H1 (cell line): ENCODE data around the gene NID1. TPM values are rescaled to one million over a fixed set of nuclear protein-coding genes. Genes with fewer than 3 reads are reported as not detected.

Source experiments
- CBX5 ChIP-seq: fragments of 300-800, 300-1000 bp; sonication (generic); IDR thresholded peaks from 2 replicates; pipeline ENCODE4 v1.7.1; 2016; ENCODE audit warnings: antibody characterized with exemption, low read length, low read depth
- CEBPB ChIP-seq: IDR thresholded peaks from 2 replicates; pipeline ENCODE4 v1.6.1; 2012; ENCODE audit warnings: low read depth, low read length
- CHD1 ChIP-seq: IDR thresholded peaks from 2 replicates; pipeline ENCODE4 v1.6.1; 2012; ENCODE audit warnings: low read depth, low read length, improper control_type of control experiment
- EGR1 ChIP-seq: IDR thresholded peaks from 2 replicates; pipeline ENCODE4 v1.6.1; 2011; ENCODE audit warnings: low read depth, low read length, borderline replicate concordance
- HDAC2 ChIP-seq, 2 experiments: fragments of 300-600 bp in 1 of 2; sonication (generic) in 1 of 2; IDR thresholded peaks; 2 replicates each; pipeline ENCODE4 v1.6.1; 2011 to 2012; ENCODE audit warnings: low read depth in 2 of 2, low read length in 2 of 2, mild to moderate bottlenecking in 2 of 2, moderate library complexity in 2 of 2, borderline replicate concordance in 1 of 2, inconsistent platforms in 1 of 2
- HDAC6 ChIP-seq: IDR thresholded peaks from one replicate; pipeline ENCODE4 v1.7.1; 2012; ENCODE audit warnings: low read depth, mild to moderate bottlenecking, inconsistent platforms, low read length, moderate library complexity
- RFX5 ChIP-seq: IDR thresholded peaks from 2 replicates; pipeline ENCODE4 v1.6.1; 2011; ENCODE audit warnings: low read depth, low read length, improper control_type of control experiment, borderline replicate concordance
- TCF12 ChIP-seq: IDR thresholded peaks from 2 replicates; pipeline ENCODE4 v1.6.1; 2011; ENCODE audit warnings: low read depth, mild to moderate bottlenecking, low read length
- polyA plus RNA-seq, 7 experiments: library from polyadenylated mRNA; depleted of rRNA in 3 of 7; stranded (reverse) in 5 of 7; unstranded in 2 of 7; fragments of >200 nt in 5 of 7; fragments of 200-250 nt in 2 of 7; gene quantifications; 1 replicate in 5 of 7; 2 replicates in 1 of 7; 4 replicates in 1 of 7; pipeline versions ENCODE4 v1.2.1 to v1.2.3, GENCODE V29; 2011 to 2013; ENCODE audit warnings: missing spikeins in 2 of 7, mixed read lengths in 2 of 7
- total RNA-seq: library from RNA; stranded (reverse); fragmentation: NEBNext Ultra II Directional; extraction: Animal tissue kit (Norgen Biotek cat#: 25700); gene quantifications from 2 replicates; pipeline ENCODE4 v1.2.1, GENCODE V29; 2021

NID1 gene
- total and polyA plus RNA-seq, 2 of the 8 experiments (the other 6 are each of a cell fraction or from before 2014, with no cell fraction given) = 20.9 to 25.4 TPM

GRCh38 chr1:235951661-235952060 is 113.2 kb downstream of the NID1 start (continued):
- TF ChIP-seq RFX5 (no peak), TCF12 (no peak), CEBPB (no peak), EGR1 (no peak), HDAC2 (IDR thresholded peaks at IDR 0.05; ENCODE audit: borderline replicate concordance in 1 of 2, low read depth in 2 of 2, low read length in 2 of 2) (no peak), CBX5 (no peak), CHD1 (no peak), HDAC6 (no peak)
- TF ChIP-seq, all 59 proteins: peak for 0
